Smooth muscle cell (in vitro differentiated cells): ENCODE results near the gene RPRD2. TPM values are rescaled to one million over a fixed set of nuclear protein-coding genes. Genes with fewer than 3 reads are reported as not detected.
A peak's percentile ranks its signal among the peaks of the same experiment; 100 is the strongest.

Experiments
- DNase-seq: peaks from one replicate; lab custom pipeline; 2025; ENCODE audit not compliant: unreplicated experiment; lab: John Stamatoyannopoulos, UW
- H2AFZ ChIP-seq: fragments of 200-600 bp; sonication (generic); 2 replicates; pipeline ENCODE4 v1.6.0; 2016; ENCODE audit warnings: antibody characterized with exemption, low read depth, mild to moderate bottlenecking
- H3F3A ChIP-seq: fragments of 200-600 bp; sonication (generic); 2 replicates; pipeline ENCODE4 v1.6.0; 2017; ENCODE audit warnings: antibody characterized with exemption, low read depth
- H3K27ac ChIP-seq: fragments of 200-600 bp; sonication (generic); 2 replicates; pipeline ENCODE4 v1.5.1; 2016; ENCODE audit warnings: low read depth, mild to moderate bottlenecking
- H3K27me3 ChIP-seq: fragments of 200-600 bp; sonication (generic); 2 replicates; pipeline ENCODE4 v1.6.1; 2016; ENCODE audit warnings: low read depth, mild to moderate bottlenecking
- H3K36me3 ChIP-seq: fragments of 200-600 bp; sonication (generic); 2 replicates; pipeline ENCODE4 v1.5.1; 2016; ENCODE audit warnings: low read depth
- H3K4me1 ChIP-seq: fragments of 200-600 bp; sonication (generic); 2 replicates; pipeline ENCODE4 v1.5.1; 2016; ENCODE audit warnings: low read depth
- H3K4me2 ChIP-seq: fragments of 200-600 bp; sonication (generic); 2 replicates; pipeline ENCODE4 v1.6.0; 2016; ENCODE audit warnings: mild to moderate bottlenecking
- H3K4me3 ChIP-seq: fragments of 200-600 bp; sonication (generic); 2 replicates; pipeline ENCODE4 v1.5.1; 2016; ENCODE audit warnings: mild to moderate bottlenecking
- H3K79me2 ChIP-seq: fragments of 200-600 bp; sonication (generic); 2 replicates; pipeline ENCODE4 v1.6.0; 2016; ENCODE audit warnings: low read depth, mild to moderate bottlenecking
- H3K9ac ChIP-seq: fragments of 200-600 bp; sonication (generic); 2 replicates; pipeline ENCODE4 v1.6.0; 2016; ENCODE audit warnings: low read depth
- H3K9me3 ChIP-seq: fragments of 200-600 bp; sonication (generic); replicated peaks from 2 replicates; pipeline ENCODE4 v1.5.1; 2016; ENCODE audit warnings: low read depth
- H4K20me1 ChIP-seq: fragments of 200-600 bp; sonication (generic); 2 replicates; pipeline ENCODE4 v1.6.0; 2016; ENCODE audit warnings: low read depth
- WGBS: methylation state at CpG from one replicate; pipeline ENCODE4 v1.1.7; 2016; ENCODE audit warnings: low lambda C conversion rate; 5-methylcytosine and 5-hydroxymethylcytosine counted together
- polyA plus RNA-seq: library from polyadenylated mRNA; unstranded; fragments of >200 nt; fragmentation: Nextera tagmentation; extraction: Ambion mirVana; gene quantifications from 2 replicates; pipeline ENCODE4 v1.2.1, GENCODE V29; 2016
- total RNA-seq: library from RNA; depleted of rRNA; stranded (reverse); fragments of >200 nt; gene quantifications from 2 replicates; pipeline ENCODE4 v1.2.3, GENCODE V29; 2014
- TF ChIP-seq, protein P1 (sequence below): fragments of 200-600 bp; sonication (generic); IDR thresholded peaks from 2 replicates; pipeline ENCODE4 v1.5.1; 2017; ENCODE audit warnings: borderline replicate concordance, mild to moderate bottlenecking, antibody characterized with exemption; ENCODE audit not compliant: insufficient read depth, poor library complexity, severe bottlenecking

RPRD2 gene
- total and polyA plus RNA-seq, 2 experiments from 2014 or later = 14.2 to 17.1 TPM

DNA sequence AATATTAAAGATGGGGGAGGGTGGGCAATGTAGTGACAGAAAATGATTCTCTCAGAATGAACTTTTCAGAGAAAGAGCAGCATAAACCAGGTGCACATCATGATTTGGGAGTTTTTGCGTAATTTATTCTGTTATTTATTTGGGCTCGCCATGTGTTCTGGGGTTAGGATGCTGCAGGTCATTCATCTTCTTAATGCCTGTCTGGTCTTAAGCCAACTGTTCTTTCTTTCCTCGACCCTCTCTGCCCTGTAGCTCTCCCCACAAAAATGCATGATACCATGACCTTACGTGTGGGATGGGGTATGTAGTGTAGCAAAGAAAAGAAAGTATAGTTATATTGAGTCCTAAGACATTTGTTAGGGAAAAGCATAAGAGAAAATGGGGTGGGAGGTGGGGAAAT, 110.9 kb downstream of the RPRD2 start:
- no peaks in the 10 kb centered on the region for H3K9me3 ChIP-seq
- H3K4me3 ChIP-seq = no peak overlapping the region
- H4K20me1 ChIP-seq = no peaks in the 10 kb centered on the region
- peaks cover 14% of the 10 kb centered on the region for H3K36me3 ChIP-seq
- peaks cover 7% of the 10 kb centered on the region for H3F3A ChIP-seq
- H3K4me2 ChIP-seq = no peak overlapping the region
- TF ChIP-seq, protein P1, sequence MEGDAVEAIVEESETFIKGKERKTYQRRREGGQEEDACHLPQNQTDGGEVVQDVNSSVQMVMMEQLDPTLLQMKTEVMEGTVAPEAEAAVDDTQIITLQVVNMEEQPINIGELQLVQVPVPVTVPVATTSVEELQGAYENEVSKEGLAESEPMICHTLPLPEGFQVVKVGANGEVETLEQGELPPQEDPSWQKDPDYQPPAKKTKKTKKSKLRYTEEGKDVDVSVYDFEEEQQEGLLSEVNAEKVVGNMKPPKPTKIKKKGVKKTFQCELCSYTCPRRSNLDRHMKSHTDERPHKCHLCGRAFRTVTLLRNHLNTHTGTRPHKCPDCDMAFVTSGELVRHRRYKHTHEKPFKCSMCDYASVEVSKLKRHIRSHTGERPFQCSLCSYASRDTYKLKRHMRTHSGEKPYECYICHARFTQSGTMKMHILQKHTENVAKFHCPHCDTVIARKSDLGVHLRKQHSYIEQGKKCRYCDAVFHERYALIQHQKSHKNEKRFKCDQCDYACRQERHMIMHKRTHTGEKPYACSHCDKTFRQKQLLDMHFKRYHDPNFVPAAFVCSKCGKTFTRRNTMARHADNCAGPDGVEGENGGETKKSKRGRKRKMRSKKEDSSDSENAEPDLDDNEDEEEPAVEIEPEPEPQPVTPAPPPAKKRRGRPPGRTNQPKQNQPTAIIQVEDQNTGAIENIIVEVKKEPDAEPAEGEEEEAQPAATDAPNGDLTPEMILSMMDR = no peak
- peaks cover 4% of the 10 kb centered on the region for H3K4me1 ChIP-seq
- no peaks in the 10 kb centered on the region for H3K27me3 ChIP-seq
- no peak overlapping the region for H2AFZ ChIP-seq
- 62% methylated on average over 4 of the region's 4 CpGs for WGBS
- no peak for DNase-seq
- H3K27ac ChIP-seq = no peak overlapping the region
- H3K79me2 ChIP-seq = no peaks in the 10 kb centered on the region
- no peak overlapping the region for H3K9ac ChIP-seq

DNA sequence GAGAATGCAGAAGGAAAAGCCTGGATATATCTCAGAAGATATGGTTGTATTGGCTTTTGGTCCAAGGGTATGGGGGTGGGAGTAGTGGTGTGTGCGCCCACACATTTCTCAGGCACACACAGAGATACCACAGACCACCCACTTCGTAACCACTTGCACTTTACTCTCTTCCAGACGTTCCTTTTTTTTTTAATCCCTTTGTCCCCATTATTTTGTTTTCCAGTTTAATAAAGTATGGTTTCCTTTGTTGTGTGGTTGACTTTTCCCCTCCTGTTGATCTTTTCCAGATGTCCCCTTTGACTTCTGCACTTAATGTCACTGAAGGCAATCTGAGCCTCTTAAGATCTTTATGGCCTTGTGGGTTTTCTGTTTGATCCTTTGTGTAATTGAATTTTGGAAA, 112.8 kb downstream of the RPRD2 start:
- H3F3A ChIP-seq = peaks cover 7% of the 10 kb centered on the region
- no peak overlapping the region for H3K27ac ChIP-seq
- H3K27me3 ChIP-seq = no peaks in the 10 kb centered on the region
- no peak overlapping the region for H3K9ac ChIP-seq
- peaks cover 4% of the 10 kb centered on the region for H3K4me1 ChIP-seq
- TF ChIP-seq, protein P1 = no peak
- WGBS = 52% methylated on average over 3 of the region's 3 CpGs
- no peak overlapping the region for H3K4me2 ChIP-seq
- H3K9me3 ChIP-seq = no peaks in the 10 kb centered on the region
- H3K79me2 ChIP-seq = no peaks in the 10 kb centered on the region
- no peaks in the 10 kb centered on the region for H3K36me3 ChIP-seq
- DNase-seq = no peak
- no peaks in the 10 kb centered on the region for H4K20me1 ChIP-seq
- no peak overlapping the region for H3K4me3 ChIP-seq
- no peak overlapping the region for H2AFZ ChIP-seq

DNA sequence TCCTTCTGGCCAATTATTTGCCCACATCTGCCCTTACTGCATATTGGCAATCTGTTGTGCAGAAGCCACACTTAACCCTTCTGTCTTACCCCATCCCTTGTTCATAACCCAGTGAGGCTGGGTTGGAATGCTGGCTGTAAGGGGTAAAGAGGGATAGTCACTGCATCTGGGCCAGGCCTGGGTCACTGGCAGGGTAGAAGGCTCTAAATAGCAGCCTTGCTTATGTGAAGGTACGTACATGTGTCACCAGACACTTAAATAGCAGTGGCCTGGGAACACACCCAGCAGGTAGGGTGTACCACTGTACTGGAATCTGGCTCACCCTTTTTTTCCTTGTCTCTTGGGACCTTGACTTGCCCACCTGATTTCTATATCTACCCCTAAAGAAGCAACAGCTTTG, 113.4 kb downstream of the RPRD2 start:
- no peak for DNase-seq
- Histone ChIP-seq H3F3A (peaks cover 7% of the 10 kb centered on the region), H4K20me1 (no peaks in the 10 kb centered on the region), H3K27me3 (no peaks in the 10 kb centered on the region), H3K27ac (peak overlapping the region; percentile 29), H3K9ac (no peak overlapping the region), H3K4me3 (no peak overlapping the region), H3K9me3 (no peaks in the 10 kb centered on the region), H3K36me3 (no peaks in the 10 kb centered on the region), H3K4me1 (peaks cover 4% of the 10 kb centered on the region), H3K79me2 (no peaks in the 10 kb centered on the region), H2AFZ (no peak overlapping the region), H3K4me2 (no peak overlapping the region)
- 70% methylated on average over 1 of the region's 1 CpG for WGBS
- TF ChIP-seq, protein P1 = no peak

DNA sequence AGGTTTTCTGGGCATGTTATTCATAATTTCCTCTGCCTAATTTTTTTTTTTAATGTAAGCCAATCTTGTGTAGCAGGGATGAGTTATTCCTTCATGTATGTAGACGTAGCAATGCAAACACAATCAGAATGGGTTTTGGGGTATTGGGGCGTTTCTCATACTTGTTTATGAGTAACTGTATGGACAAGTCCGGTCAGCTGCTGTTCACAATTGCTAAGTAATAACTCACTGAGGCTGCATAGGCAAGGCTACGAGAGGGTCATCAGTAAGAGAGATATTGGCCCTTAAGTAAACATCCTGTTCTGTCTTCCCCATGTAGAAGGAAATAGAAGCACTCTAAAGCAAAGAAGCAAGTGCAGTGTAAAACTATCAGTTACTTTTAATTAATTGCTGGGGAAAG, 113.8 kb downstream of the RPRD2 start:
- H3K9me3 ChIP-seq = no peaks in the 10 kb centered on the region
- peaks cover 4% of the 10 kb centered on the region for H3K4me1 ChIP-seq
- no peak overlapping the region for H3K4me3 ChIP-seq
- H4K20me1 ChIP-seq = no peaks in the 10 kb centered on the region
- H3K4me2 ChIP-seq = no peak overlapping the region
- H2AFZ ChIP-seq = no peak overlapping the region
- H3K79me2 ChIP-seq = no peaks in the 10 kb centered on the region
- no peaks in the 10 kb centered on the region for H3K36me3 ChIP-seq
- H3K27ac ChIP-seq = peak overlapping the region; percentile 29
- WGBS = 50% methylated on average over 4 of the region's 4 CpGs
- TF ChIP-seq, protein P1 = no peak
- no peak overlapping the region for H3K9ac ChIP-seq
- peaks cover 7% of the 10 kb centered on the region for H3F3A ChIP-seq
- H3K27me3 ChIP-seq = no peaks in the 10 kb centered on the region
- DNase-seq = no peak
